Ishikawa (cell line): ENCODE measurements around the gene RFTN1.

Experiments used
- CEBPB ChIP-seq: IDR thresholded peaks from 2 replicates; pipeline ENCODE4 v1.6.1; 2012
- CREB1 ChIP-seq: IDR thresholded peaks from 2 replicates; pipeline ENCODE4 v1.6.1; 2012; ENCODE audit warnings: low read depth
- EGR1 ChIP-seq: IDR thresholded peaks from 2 replicates; pipeline ENCODE4 v1.6.1; 2012
- EP300 ChIP-seq: IDR thresholded peaks from 2 replicates; pipeline ENCODE4 v1.6.1; 2012; ENCODE audit warnings: borderline replicate concordance
- FOXM1 ChIP-seq: IDR thresholded peaks from 2 replicates; pipeline ENCODE4 v1.6.1; 2012; ENCODE audit warnings: low read depth, borderline replicate concordance
- NFIC ChIP-seq: IDR thresholded peaks from 2 replicates; pipeline ENCODE4 v1.6.1; 2012
- RAD21 ChIP-seq: IDR thresholded peaks from 2 replicates; pipeline ENCODE4 v1.6.1; 2012; ENCODE audit warnings: low read depth
- TAF1 ChIP-seq: IDR thresholded peaks from 2 replicates; pipeline ENCODE4 v1.6.1; 2012; ENCODE audit warnings: low read depth, mild to moderate bottlenecking
- TCF12 ChIP-seq: IDR thresholded peaks from 2 replicates; pipeline ENCODE4 v1.6.1; 2012; ENCODE audit warnings: low read depth
- TEAD4 ChIP-seq: IDR thresholded peaks from 2 replicates; pipeline ENCODE4 v1.6.1; 2012
- YY1 ChIP-seq: IDR thresholded peaks from 2 replicates; pipeline ENCODE4 v1.6.1; 2012; ENCODE audit warnings: low read depth
- ZBTB7A ChIP-seq: IDR thresholded peaks from 2 replicates; pipeline ENCODE4 v1.6.1; 2012; ENCODE audit warnings: low read depth
- TF ChIP-seq, protein P1 (sequence below): IDR thresholded peaks from 2 replicates; pipeline ENCODE4 v1.6.1; 2012
- TF ChIP-seq, protein P2 (sequence below): IDR thresholded peaks from 2 replicates; pipeline ENCODE4 v1.6.1; 2012
- TF ChIP-seq, protein P3 (sequence below): IDR thresholded peaks from 2 replicates; pipeline ENCODE4 v1.6.1; 2012; ENCODE audit warnings: low read depth, mild to moderate bottlenecking

The RFTN1 gene

DNA sequence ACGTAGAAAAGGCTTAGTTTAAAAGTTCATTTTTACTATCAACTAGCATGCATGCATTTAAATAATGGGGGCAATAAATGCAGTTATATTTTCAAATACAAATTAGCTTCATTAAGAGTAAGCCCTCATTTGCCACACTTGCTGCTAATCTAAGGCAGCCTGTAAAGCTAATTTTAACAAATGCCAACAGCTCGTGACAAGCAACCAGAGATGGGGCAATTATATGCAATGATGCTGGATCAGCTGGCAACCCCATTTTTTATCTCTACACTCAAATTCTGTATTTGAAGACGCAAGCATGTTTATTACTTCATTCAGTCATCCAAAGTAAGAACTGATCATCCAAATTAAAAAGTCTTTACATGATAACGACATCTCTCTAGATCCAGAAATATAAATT lies 12.1 kb downstream of the RFTN1 start:
- TF ChIP-seq EGR1 (no peak), ZBTB7A (no peak), TCF12 (no peak), EP300 (no peak), FOXM1 (no peak), CEBPB (no peak), CREB1 (no peak), NFIC (no peak), RAD21 (no peak), YY1 (no peak), TEAD4 (no peak)
- TF ChIP-seq, protein P1, sequence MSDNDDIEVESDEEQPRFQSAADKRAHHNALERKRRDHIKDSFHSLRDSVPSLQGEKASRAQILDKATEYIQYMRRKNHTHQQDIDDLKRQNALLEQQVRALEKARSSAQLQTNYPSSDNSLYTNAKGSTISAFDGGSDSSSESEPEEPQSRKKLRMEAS, result no peak

DNA sequence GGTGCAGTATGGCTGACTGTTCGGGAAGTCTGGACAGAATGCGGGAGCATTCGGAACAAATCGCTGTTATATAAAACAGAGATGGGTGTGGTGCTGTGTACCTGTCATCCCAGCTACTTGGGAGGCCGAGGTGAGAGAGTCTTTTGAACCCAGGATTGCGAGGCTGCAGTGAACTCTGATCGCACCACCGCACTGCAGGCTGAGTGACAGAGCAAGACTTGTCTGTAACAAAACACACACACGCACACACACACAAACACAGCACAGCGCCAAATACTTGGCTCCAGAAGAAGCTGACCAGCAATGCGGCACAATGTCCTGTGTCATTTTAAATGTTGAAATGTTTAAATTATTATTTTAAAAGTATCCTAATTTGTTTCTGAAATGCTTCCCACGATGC lies 12.6 kb downstream of the RFTN1 start:
- TF ChIP-seq ZBTB7A, result no peak
- no peak for TF ChIP-seq RAD21
- no peak for TF ChIP-seq FOXM1
- no peak for TF ChIP-seq YY1
- no peak for TF ChIP-seq TCF12
- TF ChIP-seq, protein P1, result no peak
- no peak for TF ChIP-seq EP300
- no peak for TF ChIP-seq CEBPB
- TF ChIP-seq CREB1, result no peak
- TF ChIP-seq NFIC, result no peak
- TF ChIP-seq, protein P2, sequence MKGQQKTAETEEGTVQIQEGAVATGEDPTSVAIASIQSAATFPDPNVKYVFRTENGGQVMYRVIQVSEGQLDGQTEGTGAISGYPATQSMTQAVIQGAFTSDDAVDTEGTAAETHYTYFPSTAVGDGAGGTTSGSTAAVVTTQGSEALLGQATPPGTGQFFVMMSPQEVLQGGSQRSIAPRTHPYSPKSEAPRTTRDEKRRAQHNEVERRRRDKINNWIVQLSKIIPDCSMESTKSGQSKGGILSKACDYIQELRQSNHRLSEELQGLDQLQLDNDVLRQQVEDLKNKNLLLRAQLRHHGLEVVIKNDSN, result no peak
- no peak for TF ChIP-seq TAF1
- TF ChIP-seq, protein P3, sequence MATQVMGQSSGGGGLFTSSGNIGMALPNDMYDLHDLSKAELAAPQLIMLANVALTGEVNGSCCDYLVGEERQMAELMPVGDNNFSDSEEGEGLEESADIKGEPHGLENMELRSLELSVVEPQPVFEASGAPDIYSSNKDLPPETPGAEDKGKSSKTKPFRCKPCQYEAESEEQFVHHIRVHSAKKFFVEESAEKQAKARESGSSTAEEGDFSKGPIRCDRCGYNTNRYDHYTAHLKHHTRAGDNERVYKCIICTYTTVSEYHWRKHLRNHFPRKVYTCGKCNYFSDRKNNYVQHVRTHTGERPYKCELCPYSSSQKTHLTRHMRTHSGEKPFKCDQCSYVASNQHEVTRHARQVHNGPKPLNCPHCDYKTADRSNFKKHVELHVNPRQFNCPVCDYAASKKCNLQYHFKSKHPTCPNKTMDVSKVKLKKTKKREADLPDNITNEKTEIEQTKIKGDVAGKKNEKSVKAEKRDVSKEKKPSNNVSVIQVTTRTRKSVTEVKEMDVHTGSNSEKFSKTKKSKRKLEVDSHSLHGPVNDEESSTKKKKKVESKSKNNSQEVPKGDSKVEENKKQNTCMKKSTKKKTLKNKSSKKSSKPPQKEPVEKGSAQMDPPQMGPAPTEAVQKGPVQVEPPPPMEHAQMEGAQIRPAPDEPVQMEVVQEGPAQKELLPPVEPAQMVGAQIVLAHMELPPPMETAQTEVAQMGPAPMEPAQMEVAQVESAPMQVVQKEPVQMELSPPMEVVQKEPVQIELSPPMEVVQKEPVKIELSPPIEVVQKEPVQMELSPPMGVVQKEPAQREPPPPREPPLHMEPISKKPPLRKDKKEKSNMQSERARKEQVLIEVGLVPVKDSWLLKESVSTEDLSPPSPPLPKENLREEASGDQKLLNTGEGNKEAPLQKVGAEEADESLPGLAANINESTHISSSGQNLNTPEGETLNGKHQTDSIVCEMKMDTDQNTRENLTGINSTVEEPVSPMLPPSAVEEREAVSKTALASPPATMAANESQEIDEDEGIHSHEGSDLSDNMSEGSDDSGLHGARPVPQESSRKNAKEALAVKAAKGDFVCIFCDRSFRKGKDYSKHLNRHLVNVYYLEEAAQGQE, result no peak

DNA sequence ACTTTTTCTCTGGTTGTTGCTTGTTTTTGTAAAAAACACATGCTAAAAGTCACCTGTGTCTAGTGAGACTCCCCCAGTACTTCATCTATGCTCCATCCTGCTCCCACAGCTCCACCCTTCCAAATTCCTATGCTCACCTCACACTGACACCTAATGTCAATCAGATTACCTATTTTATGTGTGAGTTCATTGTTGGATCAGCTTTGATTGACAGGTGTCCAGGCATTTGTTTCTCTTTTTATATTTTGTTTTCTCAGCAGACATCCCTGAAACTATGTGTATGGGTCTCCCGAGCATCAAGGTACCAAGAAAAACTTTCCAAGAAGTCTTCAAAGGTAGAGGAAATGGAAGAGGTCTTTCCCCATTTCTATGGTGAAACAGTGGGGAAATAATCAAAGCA lies 13.4 kb downstream of the RFTN1 start:
- TF ChIP-seq FOXM1, result no peak
- TF ChIP-seq, protein P2, result no peak
- TF ChIP-seq EGR1, result no peak
- TF ChIP-seq YY1, result no peak
- no peak for TF ChIP-seq ZBTB7A
- TF ChIP-seq NFIC, result no peak
- no peak for TF ChIP-seq CEBPB
- TF ChIP-seq EP300, result no peak

DNA sequence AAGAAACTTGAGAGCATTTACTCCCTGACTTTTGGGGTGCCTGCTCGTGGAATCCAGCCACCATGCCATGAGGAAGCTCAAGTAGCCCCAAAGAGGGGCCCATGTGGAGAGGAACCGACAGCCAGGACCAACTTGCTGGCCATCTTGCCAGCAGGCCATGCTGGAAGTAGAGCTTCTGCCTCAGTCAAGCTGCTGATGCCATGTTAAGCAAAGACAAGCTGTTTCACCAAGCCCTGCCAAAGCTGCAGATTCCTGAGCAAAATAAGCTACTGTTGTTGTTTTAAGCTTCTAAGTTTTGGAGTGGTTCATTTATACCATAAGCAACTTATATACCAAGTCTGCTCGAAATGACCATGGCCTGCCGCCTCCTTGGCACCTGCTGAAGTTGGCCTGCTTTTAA lies 14.1 kb downstream of the RFTN1 start:
- no peak for TF ChIP-seq YY1
- no peak for TF ChIP-seq EP300
- no peak for TF ChIP-seq CEBPB

DNA sequence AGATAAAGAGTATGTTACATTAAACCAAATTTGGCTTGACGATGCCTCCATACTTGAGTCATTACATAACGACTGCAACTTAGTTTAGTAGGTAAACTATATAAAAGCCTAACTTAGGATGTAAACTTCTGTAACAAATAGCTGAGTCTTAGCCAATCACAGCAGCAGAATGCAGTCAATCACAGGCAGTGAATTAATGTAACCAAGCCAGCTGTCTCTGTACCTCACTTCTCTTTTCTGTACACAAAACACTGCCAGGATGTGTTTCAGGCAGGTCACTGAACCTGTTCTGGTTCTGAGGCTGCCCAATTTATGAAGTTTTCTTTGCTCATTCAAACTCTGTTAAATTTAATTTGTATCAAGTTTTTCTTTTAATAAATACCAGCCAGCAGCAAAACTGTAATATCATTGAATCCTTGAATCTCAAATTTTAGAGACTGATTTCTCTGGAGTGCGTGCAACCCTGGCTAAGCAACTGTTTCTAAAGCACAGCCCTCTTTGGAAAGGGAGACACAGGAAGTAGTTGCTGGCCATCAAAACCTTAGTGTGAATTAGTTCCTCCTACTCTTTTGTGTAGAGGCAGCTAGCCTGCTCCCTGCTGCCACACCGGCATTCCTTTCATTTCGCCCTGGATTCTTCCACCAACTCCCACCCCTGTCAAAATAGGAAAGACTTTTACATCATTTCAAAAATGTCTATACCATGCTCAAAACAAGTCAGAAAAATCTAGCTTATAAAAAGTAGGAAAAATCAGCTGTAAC lies 15.2 kb downstream of the RFTN1 start:
- no peak for TF ChIP-seq RAD21
- no peak for TF ChIP-seq CREB1
- no peak for TF ChIP-seq EP300
- no peak for TF ChIP-seq TEAD4
- TF ChIP-seq CEBPB, result no peak
- no peak for TF ChIP-seq ZBTB7A
- TF ChIP-seq, protein P1, result no peak
- TF ChIP-seq, protein P2, result no peak
- no peak for TF ChIP-seq TAF1
- TF ChIP-seq EGR1, result no peak
- TF ChIP-seq FOXM1, result no peak
- TF ChIP-seq NFIC, result no peak
- TF ChIP-seq, protein P3, result no peak
- no peak for TF ChIP-seq TCF12
- no peak for TF ChIP-seq YY1
